GM12891 (cell line): ENCODE results near the gene PLAC8.

ENCODE experiments used
- POLR2A ChIP-seq: IDR thresholded peaks from 2 replicates; pipeline ENCODE4 v1.6.1; 2011; ENCODE audit warnings: low read depth, low read length, control low read depth
- POLR2AphosphoS5 ChIP-seq: IDR thresholded peaks from 2 replicates; pipeline ENCODE4 v1.6.1; 2011; ENCODE audit warnings: low read depth, low read length, control low read depth
- POU2F2 ChIP-seq: IDR thresholded peaks from 2 replicates; pipeline ENCODE4 v1.6.1; 2011; ENCODE audit warnings: low read depth, mild to moderate bottlenecking, control low read depth, low read length, moderate library complexity
- SPI1 ChIP-seq: IDR thresholded peaks from 2 replicates; pipeline ENCODE4 v1.6.1; 2011; ENCODE audit warnings: low read depth, low read length, control low read depth
- TAF1 ChIP-seq: IDR thresholded peaks from 2 replicates; pipeline ENCODE4 v1.6.1; 2011; ENCODE audit warnings: low read depth, low read length, control low read depth

GRCh38 chr4:83093060-83093640 is 21.4 kb downstream of the PLAC8 start:
- TF ChIP-seq POLR2A (no peak), POLR2AphosphoS5 (no peak), TAF1 (no peak), SPI1 (no peak), POU2F2 (no peak)
